ENCODE data around the gene MRPL42. TPM values are rescaled to one million over a fixed set of nuclear protein-coding genes. Genes with fewer than 3 reads are reported as not detected.
"Not testable (repeated sequence)": the region's sequence is repeated elsewhere in the genome, so short reads cannot be mapped to it uniquely, and the experiment has no call there.

The MRPL42 gene
- total RNA-seq, 2 experiments from 2014 or later, result 93.8 to 95.8 TPM

- intact Hi-C loops (cut with micrococcal nuclease), result no loop called here
- Mint-ChIP-seq H3K9me3 (no peaks in the 10 kb centered on the region), H3K4me3 (no peak overlapping the region), H3K27ac (no peak overlapping the region), H3K27me3 (ENCODE audit: low read depth) (no peaks in the 10 kb centered on the region), H3K4me1 (ENCODE audit: low read depth) (peaks cover 31% of the 10 kb centered on the region), H3K36me3 (ENCODE audit: low read depth) (no peaks in the 10 kb centered on the region)
- no peak for DNase-seq
- CTCF ChIA-PET, result interaction anchor here (0.5 to 1.8 kb wide), 7 partner anchors 15 to 565 kb away, joined by 3 to 6 read pairs (median 4); no protein-coding TSS in a partner anchor
These were observed 69.6 kb downstream of the MRPL42 start for GRCh38 chr12:93536766-93537488.

- Mint-ChIP-seq H3K27me3 (ENCODE audit: low read depth) (no peaks in the 10 kb centered on the region), H3K4me1 (ENCODE audit: low read depth) (peaks cover 31% of the 10 kb centered on the region), H3K36me3 (ENCODE audit: low read depth) (no peaks in the 10 kb centered on the region), H3K9me3 (no peaks in the 10 kb centered on the region), H3K4me3 (no peak overlapping the region), H3K27ac (no peak overlapping the region)
- intact Hi-C loops (cut with micrococcal nuclease), result no loop called here
- no peak for DNase-seq
- CTCF ChIA-PET, result interaction anchor here (1.0 kb wide), 1 partner anchor 8 kb away, joined by 3 read pairs; no protein-coding TSS in a partner anchor
These were observed 70.5 kb downstream of the MRPL42 start for GRCh38 chr12:93537769-93538168.

GRCh38 chr12:93539821-93540220, 72.5 kb downstream of the MRPL42 start:
- Mint-ChIP-seq H3K9me3 (no peaks in the 10 kb centered on the region), H3K4me3 (no peak overlapping the region), H3K27me3 (ENCODE audit: low read depth) (no peaks in the 10 kb centered on the region), H3K27ac (no peak overlapping the region), H3K4me1 (ENCODE audit: low read depth) (peaks cover 31% of the 10 kb centered on the region), H3K36me3 (ENCODE audit: low read depth) (peaks cover 5% of the 10 kb centered on the region)
- intact Hi-C loops (cut with micrococcal nuclease), result no loop called here
- no peak for DNase-seq
- CTCF ChIA-PET, result no interaction called here

GRCh38 chr12:93540466-93540865, 73.2 kb downstream of the MRPL42 start:
- Mint-ChIP-seq H3K36me3 (ENCODE audit: low read depth) (peaks cover 6% of the 10 kb centered on the region), H3K27ac (no peak overlapping the region), H3K4me3 (no peak overlapping the region), H3K27me3 (ENCODE audit: low read depth) (no peaks in the 10 kb centered on the region), H3K4me1 (ENCODE audit: low read depth) (peaks cover 31% of the 10 kb centered on the region), H3K9me3 (no peaks in the 10 kb centered on the region)
- no peak for DNase-seq
- CTCF ChIA-PET, result interaction anchor here (0.7 to 1.4 kb wide), 2 partner anchors 26 to 38 kb away, joined by 3 to 4 read pairs; no protein-coding TSS in a partner anchor
- intact Hi-C loops (cut with micrococcal nuclease), result no loop called here

GRCh38 chr12:93541578-93542225, 74.4 kb downstream of the MRPL42 start:
- Mint-ChIP-seq H3K27me3 (ENCODE audit: low read depth) (no peaks in the 10 kb centered on the region), H3K27ac (no peak overlapping the region), H3K36me3 (ENCODE audit: low read depth) (peaks cover 6% of the 10 kb centered on the region), H3K9me3 (no peaks in the 10 kb centered on the region), H3K4me3 (no peak overlapping the region), H3K4me1 (ENCODE audit: low read depth) (peaks cover 23% of the 10 kb centered on the region)
- CTCF ChIA-PET, result interaction anchor here (1.4 to 1.5 kb wide), 2 partner anchors 39 to 561 kb away, joined by 4 read pairs; no protein-coding TSS in a partner anchor
- intact Hi-C loops (cut with micrococcal nuclease), result no loop called here
- no peak for DNase-seq

- Mint-ChIP-seq H3K4me3 (no peak overlapping the region), H3K27ac (no peak overlapping the region), H3K9me3 (no peaks in the 10 kb centered on the region), H3K27me3 (ENCODE audit: low read depth) (no peaks in the 10 kb centered on the region), H3K36me3 (ENCODE audit: low read depth) (peaks cover 6% of the 10 kb centered on the region), H3K4me1 (ENCODE audit: low read depth) (no peaks in the 10 kb centered on the region)
- intact Hi-C loops (cut with micrococcal nuclease), result no loop called here
- DNase-seq, result no peak
- CTCF ChIA-PET, result interaction anchor here (1.6 kb wide), 1 partner anchor 554 kb away, joined by 4 read pairs; no protein-coding TSS in a partner anchor
These were observed 80.5 kb downstream of the MRPL42 start for GRCh38 chr12:93547778-93548177.

GRCh38 chr12:93549174-93549573, 81.9 kb downstream of the MRPL42 start:
- H3K36me3 Mint-ChIP-seq (ENCODE audit: low read depth), result peaks cover 3% of the 10 kb centered on the region
- peaks cover 5% of the 10 kb centered on the region for H3K4me1 Mint-ChIP-seq (ENCODE audit: low read depth)
- intact Hi-C loops (cut with micrococcal nuclease), result no loop called here
- no peaks in the 10 kb centered on the region for H3K9me3 Mint-ChIP-seq
- H3K4me3 Mint-ChIP-seq, result no peak overlapping the region
- H3K27me3 Mint-ChIP-seq (ENCODE audit: low read depth), result no peaks in the 10 kb centered on the region
- CTCF ChIA-PET, result interaction anchor here (1.0 kb wide), 2 partner anchors 82 to 552 kb away, joined by 3 read pairs; partner anchors contain the start of gene MRPL42
- no peak overlapping the region for H3K27ac Mint-ChIP-seq
- DNase-seq, result no peak

GRCh38 chr12:93550748-93551611, 83.7 kb downstream of the MRPL42 start:
- Mint-ChIP-seq H3K36me3 (ENCODE audit: low read depth) (no peaks in the 10 kb centered on the region), H3K4me3 (no peak overlapping the region)
- CTCF ChIA-PET, result no interaction called here

GRCh38 chr12:93552427-93552826, 85.1 kb downstream of the MRPL42 start:
- Mint-ChIP-seq H3K4me1 (ENCODE audit: low read depth) (peaks cover 5% of the 10 kb centered on the region), H3K4me3 (no peak overlapping the region), H3K27ac (no peak overlapping the region), H3K9me3 (no peaks in the 10 kb centered on the region), H3K27me3 (ENCODE audit: low read depth) (no peaks in the 10 kb centered on the region), H3K36me3 (ENCODE audit: low read depth) (no peaks in the 10 kb centered on the region)
- intact Hi-C loops (cut with micrococcal nuclease), result no loop called here
- CTCF ChIA-PET, result interaction anchor here (0.9 kb wide), 1 partner anchor 16 kb away, joined by 4 read pairs; no protein-coding TSS in a partner anchor
- DNase-seq, result no peak

More at GRCh38 chr12:93550748-93551611, 83.7 kb downstream of the MRPL42 start:
- Mint-ChIP-seq H3K9me3 (no peaks in the 10 kb centered on the region), H3K4me1 (ENCODE audit: low read depth) (peaks cover 5% of the 10 kb centered on the region), H3K27ac (no peak overlapping the region), H3K27me3 (ENCODE audit: low read depth) (no peaks in the 10 kb centered on the region)
- intact Hi-C loops (cut with micrococcal nuclease), result no loop called here
- no peak for DNase-seq

GRCh38 chr12:93557879-93558278, 90.6 kb downstream of the MRPL42 start:
- Mint-ChIP-seq H3K36me3 (ENCODE audit: low read depth) (peaks cover 23% of the 10 kb centered on the region), H3K9me3 (peaks cover 18% of the 10 kb centered on the region)
- intact Hi-C loops (cut with micrococcal nuclease); H3K4me1 Mint-ChIP-seq (ENCODE audit: low read depth); H3K27me3 Mint-ChIP-seq (ENCODE audit: low read depth); H3K27ac Mint-ChIP-seq; H3K4me3 Mint-ChIP-seq; DNase-seq: not testable (repeated sequence)
- CTCF ChIA-PET, result interaction anchor here (1.0 to 1.6 kb wide), 2 partner anchors 13 to 544 kb away, joined by 3 to 8 read pairs; no protein-coding TSS in a partner anchor

- H3K4me3 Mint-ChIP-seq; intact Hi-C loops (cut with micrococcal nuclease); H3K27me3 Mint-ChIP-seq (ENCODE audit: low read depth); H3K27ac Mint-ChIP-seq; H3K4me1 Mint-ChIP-seq (ENCODE audit: low read depth); DNase-seq: not testable (repeated sequence)
- CTCF ChIA-PET, result interaction anchor here (1.0 to 1.6 kb wide), 2 partner anchors 12 to 543 kb away, joined by 3 to 8 read pairs; no protein-coding TSS in a partner anchor
- Mint-ChIP-seq H3K36me3 (ENCODE audit: low read depth) (peaks cover 23% of the 10 kb centered on the region), H3K9me3 (peaks cover 18% of the 10 kb centered on the region)
These were observed 91.4 kb downstream of the MRPL42 start for GRCh38 chr12:93558685-93559084.

All from activated naive CD4-positive, alpha-beta T cell treated with anti-CD3 and anti-CD28 coated beads for 36 hours (primary cell).